HG02798 (cell line): Measurements from ENCODE around the gene INPP4B.
"Not testable (repeated sequence)": the region's sequence is repeated elsewhere in the genome, so short reads cannot be mapped to it uniquely, and the experiment has no call there.

Experiments
- ATAC-seq: cut with Tn5 transposase; IDR thresholded peaks from one replicate; pipeline ENCODE4 v1.9.1; 2021; ENCODE audit warnings: mild to moderate bottlenecking; ENCODE audit not compliant: unreplicated experiment, poor library complexity

The INPP4B gene

DNA sequence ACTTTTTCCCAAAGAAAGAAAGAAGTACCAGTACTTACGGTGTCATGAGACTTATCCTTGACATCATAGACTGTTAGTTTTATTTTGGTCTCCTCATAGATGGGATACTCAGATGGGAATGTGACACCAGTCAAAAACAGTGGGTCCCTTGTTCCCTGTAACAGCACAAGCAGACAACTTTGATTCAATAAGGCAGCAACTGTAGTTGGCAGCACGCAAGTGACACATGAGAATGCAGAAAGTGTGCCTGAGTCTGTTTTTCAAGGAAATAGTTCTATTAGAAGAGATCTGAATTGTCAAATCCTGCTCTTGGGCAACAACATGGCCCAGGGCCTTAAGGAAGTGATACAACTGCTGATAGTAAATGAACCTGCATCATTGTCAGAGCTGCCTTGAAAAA lies 443.2 kb downstream of the INPP4B start:
- no peak for ATAC-seq

DNA sequence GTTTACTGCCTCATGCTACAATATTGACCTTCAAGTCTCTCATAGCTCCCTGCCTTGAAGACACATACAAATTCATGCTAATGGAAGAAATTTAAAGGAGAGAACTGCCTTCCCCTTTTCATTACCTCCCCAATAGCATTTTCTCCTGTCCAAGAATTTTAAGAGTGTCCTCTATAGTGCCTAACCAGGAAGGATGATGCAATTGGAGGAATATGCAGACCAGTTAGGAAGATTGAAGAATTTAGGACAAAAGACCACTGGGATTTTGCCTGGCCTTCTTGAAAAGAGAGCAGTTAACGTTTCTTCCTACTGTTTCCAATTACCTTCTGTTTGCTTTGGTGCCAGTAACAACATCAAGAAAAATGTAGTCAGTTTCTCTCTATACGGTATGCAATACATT lies 443.9 kb downstream of the INPP4B start:
- ATAC-seq: no peak

DNA sequence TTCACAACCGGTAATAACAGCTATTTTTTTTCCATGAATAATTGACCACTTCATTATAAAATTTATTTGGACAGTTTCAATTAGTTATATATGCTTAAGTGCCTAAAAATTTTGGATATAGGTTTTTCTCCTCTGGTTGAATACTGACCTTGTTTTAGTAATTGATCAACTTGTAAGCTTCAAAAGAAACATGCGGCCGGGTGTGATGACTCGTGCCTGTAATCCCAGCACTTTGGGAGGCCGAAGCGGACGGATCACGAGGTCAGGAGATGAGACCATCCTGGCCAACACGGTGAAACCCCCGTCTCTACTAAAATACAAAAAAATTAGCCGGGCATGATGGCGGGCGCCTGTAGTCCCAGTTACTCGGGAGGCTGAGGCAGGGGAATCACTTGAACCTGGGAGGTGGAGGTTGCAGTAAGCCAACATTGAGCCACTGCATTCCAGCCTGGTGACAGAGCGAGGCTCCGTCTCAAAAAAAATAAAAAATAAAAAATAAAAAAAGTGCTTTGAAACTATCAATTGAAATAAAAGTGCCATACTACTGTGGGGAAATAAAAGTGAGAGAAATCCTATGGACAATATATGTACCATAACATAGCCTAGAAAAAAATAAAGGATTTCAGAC lies 448.6 kb downstream of the INPP4B start:
- ATAC-seq: not testable (repeated sequence)

DNA sequence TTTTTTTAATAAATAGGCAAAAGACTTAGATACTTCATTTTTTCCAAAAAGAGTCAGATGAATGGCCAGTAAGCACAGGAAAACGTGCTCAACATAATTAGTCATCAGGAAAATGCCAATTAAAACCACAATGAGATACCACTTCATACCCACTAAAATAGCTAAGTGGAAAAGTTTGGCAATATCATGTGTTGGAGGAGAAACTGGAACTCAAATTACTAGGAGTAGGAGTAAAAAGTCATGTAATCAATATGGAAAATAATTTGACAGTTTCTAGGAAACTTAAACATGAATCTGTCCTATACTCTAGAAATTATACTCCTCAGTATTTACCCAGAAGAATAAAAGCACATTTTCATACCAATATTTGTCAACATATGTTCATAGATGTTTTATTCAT lies 449.8 kb downstream of the INPP4B start:
- ATAC-seq: no peak

DNA sequence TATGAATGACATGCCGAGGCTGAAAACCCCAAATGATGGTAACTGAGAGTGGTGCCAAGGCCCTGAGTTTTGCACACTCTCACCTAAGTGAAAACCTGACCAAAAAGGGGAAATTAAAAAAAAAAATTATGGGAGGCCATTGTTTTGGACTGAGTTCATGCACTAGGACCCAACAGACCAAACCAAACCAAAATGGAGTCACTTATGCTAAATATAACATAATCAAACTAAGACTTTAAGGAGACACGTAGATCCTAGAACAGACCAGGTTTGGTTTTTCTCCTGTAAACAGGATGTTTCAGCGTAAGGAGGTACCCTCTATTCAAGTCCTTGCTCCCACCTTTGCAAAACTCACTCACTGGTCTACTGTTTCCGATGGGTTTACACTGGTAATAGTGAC lies 453.0 kb downstream of the INPP4B start:
- no peak for ATAC-seq

DNA sequence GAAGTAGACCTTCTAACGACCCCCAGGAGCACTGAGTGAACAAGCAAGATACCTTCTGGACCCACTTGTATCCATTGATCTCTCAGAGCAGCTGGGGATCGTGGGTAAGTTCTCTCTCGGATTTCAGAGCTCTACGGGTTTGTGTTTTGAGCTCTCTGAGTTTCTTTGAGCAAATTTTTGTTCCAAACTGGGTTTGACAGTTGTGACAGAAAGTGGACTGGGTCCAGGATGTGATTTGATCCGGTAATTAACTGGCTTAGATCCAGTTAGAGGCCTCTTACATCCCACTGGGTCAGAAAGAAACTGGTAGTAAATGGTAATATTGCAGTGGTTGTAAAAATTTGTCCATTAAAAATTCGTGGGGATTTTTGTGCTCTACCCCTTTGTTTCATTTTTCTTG lies 459.2 kb downstream of the INPP4B start:
- ATAC-seq: no peak

DNA sequence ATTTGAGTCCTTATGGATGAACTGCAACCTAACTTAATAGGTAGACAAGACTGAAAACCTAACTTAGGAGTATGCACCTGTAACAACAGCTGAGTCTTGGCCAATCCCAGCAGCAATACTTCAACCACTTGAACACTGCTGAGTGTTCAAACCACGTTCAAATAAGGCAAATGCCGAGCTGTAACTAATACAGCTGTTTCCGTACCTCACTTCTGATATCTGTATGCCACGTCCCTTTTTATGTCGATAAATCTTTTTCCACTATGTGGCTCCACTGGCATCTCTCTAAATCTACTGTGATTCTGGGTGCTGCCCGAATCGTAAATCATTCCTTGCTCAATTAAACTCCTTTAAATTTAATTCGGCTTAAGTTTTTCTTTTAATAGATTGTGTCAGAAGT lies 459.7 kb downstream of the INPP4B start:
- ATAC-seq: no peak

DNA sequence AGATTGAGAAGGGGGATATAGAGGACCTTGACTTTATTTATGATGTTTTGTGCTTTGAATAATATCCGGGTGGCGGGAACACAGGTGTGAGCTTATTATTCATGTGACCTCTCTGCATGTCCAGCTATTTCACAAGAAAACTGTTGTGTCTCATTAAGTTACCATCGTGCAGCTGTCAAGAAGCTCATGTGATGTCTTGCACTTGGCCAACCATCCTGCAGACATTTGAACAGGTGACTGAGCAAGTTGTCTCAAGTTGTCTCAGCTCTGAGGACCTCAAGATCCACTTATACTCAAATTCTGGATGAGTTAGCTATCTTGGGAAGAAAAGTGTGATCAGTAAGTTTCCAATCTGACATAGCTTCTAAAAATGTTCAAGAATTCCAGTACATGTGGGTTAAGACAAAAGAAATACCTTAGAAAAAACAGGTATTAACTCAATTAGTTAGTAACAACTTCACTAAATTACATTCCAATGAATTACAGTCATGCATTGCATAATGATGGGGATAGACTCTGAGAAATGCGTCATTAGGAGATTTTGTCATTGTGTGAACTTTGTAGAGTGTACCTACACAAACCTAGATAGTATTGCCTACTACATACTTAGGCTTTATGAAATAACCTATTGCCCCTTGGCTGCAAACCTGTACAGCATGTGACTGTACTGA lies 462.2 kb downstream of the INPP4B start:
- no peak for ATAC-seq

DNA sequence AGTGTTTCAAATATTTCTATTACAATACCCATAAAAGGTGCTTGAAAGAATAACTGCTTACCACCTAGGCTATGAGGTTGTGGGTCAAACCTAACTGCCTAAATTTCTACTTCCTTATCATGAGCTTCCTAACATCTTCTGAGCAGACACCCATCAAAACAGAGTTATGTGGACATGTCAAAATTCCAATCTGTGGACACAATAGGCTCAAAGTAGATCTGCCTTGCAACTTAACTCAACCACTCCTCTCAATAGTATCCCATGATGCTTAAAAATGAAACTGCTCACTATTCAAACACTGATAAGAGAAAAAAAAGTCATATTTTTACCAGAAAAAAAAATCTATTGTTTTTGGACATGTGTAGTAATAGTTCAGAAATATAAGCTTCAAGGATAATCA lies 462.7 kb downstream of the INPP4B start:
- no peak for ATAC-seq

DNA sequence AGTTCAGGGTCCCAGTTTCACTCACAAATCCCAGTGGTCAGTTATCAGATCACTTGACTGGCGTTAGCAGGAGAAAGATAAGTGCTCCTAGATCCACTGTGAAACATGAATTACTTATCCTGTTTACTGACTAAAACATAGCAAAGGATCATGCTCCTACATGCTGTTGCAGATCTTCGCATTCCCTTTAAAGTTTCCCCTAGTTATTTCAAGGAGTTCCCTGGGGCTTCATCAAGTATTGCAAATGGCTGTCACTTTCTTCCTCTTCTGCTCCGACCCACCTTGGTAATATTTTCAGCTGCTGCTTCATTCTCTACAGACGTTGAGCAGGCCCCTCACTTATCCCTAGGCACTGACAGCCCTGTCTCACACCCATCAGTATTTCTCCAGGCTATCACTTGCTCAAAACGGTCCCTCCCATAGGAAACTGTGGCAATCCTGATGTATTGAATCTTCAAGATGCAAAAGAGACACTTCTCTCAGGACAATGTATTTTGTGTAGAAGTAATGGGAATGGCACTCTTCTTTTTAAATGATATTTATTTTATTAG lies 466.0 kb downstream of the INPP4B start:
- no peak for ATAC-seq

DNA sequence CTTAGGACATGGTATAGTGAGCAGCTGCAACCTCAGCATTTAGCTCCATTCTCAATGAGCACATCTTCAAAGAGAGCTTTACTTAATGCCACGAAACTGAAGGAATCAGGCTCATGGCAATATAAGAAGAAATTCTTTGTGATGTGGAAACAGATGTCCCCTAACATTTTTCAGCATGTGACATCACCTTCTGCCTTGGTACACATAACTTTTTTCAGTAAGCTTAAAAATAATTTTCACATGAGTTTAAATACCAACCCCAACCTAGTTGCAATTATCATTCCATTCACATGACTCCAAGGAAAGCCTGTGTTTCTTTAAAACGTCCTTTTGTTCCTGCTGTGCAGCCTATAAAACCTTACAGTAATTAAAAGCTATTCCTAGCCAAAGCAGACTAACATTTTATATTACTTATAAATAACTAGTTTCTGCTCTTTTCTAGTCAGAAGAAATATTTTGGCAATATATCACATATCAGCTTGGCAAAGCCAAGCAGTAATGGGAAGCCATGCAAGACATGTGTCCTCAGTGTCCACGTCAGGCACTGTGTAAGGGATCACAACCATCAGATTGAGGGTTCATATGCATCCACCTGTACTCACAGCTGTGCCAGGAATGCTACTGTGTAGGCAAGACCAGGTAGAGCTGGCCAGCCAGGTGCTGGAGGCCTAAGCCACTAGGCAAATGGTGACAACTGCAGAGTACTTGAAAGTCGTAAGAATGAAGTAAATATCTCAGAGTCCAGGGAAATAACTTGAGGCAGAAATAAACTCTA lies 466.6 kb downstream of the INPP4B start:
- ATAC-seq: no peak

DNA sequence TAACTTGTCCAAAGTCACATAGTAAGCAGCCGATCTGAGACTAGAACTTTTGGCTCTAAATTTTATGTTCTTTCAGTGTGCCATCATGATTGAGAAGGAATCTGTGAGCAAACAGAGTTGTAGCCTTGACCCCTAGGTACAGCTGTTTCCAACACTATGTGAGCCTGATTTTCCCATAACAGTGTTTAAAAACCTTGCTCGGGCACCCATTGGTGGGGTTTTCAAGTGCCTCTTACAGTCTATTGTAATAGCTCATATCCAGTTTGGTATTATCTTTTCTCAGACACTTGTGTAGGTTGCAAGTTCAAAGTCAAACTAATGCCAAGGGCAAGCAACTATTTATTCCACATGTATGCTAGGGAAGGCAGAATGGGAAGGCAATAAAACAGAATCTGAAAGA lies 467.9 kb downstream of the INPP4B start:
- ATAC-seq: no peak

DNA sequence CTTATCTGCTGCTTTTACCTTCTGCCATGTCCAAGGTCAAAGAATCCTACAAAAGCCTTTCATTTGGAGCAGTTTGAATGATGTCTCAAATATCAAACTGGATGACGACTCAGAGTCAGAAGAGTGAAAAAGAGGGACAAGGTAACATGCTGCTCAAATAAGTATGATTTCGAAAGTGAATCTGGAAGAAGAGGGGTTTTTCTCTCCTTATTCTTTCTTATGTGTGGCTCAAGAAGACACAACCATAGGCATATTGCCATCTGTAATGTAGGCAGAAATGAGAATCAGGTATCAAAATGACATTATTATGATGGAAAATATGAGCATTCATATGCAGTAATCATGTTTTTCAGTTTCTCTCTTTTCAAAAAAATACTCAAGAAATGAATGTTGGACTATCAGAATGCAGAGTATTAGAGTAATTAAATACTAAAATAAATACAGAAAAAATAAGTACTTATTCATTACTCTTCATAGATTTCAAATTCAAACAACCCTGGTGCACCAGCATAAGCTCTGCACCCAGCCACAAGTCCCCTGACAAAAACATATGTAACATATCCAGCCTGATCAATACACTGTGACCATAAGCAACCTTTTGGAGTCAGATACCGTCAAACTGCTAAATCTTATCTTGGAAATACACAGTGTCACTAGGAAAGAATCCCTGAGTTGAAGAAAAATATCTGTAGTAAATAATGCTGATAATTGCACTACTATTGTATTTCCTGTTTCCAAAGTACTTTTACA lies 468.6 kb downstream of the INPP4B start:
- ATAC-seq: no peak

DNA sequence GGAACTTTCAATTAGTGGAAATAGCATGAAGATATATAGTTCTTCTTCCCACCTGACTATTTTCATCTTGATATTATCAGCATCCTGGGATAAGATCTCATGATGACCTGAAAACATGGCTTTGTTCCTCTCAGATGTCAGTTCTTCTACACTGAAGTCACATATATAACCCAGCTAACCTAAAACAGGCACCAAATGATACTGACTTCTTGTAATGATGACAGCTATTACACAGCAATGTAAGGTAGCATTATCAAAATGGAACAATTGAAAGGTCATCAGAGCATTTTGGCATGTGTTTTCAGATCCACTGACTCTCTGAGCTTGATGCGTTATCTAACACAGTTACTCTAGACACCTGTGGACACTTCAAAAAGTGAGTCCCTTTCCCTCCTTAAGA lies 469.9 kb downstream of the INPP4B start:
- ATAC-seq: no peak

DNA sequence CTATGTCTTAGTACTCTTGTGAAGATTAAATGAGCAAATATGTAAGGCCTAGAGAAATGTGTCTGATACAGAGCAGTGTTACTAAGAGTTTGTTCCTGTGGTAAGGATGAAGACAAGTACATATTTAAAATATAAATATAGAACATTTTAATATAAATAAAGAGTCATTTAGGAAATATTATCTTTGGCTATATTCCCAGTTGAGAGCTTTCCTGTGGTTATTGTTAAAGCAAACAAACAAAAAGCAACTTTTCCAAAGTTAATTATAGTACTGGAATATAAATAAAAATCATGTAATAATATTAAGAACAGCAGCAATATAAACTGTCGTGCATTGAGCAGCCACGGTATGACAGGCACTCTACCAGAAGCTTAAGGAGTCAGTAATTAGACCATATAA lies 472.5 kb downstream of the INPP4B start:
- no peak for ATAC-seq

DNA sequence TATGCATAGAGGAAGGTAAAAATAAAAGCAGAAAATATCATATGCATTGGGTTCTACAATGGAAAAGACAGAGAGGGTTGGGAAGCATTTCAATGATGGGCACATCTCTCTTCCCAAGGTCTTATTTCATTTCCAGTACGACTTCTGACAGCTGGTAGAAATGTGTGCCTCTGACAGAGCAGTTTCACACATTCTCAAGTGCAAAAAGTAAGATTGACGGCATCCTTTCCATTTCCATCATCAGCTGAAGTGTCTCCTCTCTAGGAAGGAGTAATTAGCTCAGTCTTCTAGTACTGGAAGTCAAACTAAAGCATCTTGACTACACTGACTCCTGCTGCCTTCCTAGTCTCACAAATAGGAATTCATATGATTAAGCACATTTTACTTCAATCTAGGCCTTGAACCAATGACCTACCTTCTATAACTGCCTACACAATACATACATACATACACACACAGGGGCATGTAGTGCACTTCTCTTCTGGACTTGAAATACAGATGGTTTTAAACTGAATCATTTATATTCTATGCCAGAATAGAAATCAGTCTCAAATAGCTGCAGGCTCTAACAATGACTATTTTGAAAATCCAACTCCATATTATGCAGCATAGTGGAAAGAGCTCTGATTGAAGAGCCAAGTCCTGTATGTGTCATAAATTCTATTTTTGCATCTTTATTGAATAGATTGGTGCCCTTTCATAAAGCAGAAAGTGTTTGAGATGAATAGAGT lies 473.4 kb downstream of the INPP4B start:
- ATAC-seq: no peak

DNA sequence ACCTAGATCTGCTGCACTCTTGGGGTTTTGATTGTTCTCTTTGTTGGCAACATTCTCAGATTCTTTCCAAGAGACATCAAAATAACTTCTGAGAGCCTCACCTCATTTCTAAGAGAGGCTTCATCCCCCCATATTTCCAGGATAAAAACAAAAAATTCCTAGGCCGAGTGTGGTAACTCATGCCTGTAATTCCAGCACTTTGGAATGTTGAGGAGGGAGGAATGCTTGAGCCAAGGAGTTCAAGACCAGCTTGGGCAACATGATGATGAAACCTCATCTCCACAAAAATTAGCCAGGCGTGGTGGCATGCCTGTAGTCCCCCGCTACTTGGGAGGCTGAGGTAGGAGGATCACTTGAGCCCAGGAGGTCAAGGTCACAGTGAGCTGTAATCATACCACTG lies 477.0 kb downstream of the INPP4B start:
- no peak for ATAC-seq

DNA sequence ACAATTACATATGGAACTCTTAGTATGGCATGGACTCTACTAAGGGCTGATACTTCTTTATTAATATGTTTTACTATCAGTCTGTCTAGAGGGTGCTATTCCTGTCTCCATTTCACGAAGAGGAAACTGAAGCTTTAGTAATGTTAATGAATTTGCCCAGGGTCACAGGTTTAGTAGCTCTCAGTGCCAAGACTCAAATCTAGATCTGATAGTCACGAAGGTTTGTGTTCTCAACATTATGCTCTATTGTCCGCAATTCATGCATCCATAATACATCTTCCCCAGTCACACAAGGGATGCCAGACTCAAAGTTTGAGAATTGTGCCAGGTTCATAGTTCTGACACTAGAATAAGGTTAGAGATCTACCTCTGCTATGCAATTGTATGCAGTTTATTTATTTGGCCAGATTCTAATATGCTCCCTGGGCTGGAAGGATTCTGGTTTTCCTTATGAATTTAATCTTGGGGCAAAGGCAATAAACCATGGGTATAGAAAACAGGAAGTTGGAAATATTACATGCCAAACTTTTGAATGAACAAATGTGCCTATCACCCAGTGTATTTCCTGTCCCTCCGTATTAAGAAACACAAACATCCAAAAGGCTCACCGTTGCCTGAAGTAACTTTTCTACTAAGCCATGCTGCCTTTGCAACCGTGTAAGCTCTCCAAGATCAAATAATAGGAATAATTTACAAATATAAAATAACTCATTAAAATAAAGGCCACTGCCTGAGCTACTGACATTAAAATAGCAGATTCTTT lies 478.5 kb downstream of the INPP4B start:
- no peak for ATAC-seq

DNA sequence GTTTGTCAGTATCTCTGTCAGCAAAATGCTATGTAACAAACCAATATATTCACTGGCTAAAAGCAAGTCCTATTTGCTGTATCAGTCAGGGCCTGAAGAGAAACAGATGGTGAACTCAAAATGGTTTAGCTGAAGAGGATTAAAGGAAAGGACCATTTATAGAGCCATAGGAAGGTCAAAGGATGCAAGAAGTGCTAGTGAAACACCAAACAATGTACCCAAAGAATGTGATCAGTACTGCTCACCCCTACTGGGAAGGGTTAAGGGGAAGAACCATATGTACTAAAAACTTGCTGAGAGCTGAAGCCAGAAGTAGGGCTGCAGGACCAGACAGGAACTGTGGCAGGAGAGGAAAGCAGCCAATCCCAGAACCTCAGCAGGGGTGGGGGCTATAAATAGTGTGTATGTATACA lies 479.3 kb downstream of the INPP4B start:
- ATAC-seq: no peak
